ENCODE results near the gene LTBP1.
"Not testable (repeated sequence)": the region's sequence is repeated elsewhere in the genome, so short reads cannot be mapped to it uniquely, and the experiment has no call there.

LTBP1 gene

DNA sequence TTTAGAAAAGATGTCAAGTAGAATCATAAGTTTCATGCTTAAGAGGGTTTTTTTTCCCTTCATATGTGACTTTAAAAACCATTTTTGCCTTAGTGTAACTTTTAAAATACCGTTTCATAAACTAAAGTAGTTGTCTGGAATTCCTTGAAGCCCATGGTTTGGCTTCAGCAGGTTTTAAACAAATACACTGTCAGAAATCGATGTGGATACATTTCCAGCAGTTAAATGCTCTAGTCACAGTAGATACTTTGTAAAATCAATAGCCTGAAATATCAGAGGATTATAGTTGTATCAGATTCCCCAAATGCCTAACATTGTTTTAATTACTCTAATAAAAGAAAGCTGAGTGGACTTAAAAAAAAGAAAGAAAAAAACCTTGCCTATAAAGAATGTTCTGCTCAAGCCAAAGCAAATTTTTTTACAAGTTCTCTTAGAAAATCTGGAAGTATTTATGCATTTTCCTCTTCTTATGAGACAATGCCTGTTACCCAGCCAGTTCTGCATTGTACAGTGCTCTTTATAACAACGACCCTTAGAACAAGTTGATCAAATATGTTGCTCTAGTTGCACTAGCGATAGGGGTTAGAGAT, 260.5 kb downstream of the LTBP1 start:
- DNase-seq: peak; percentile 37

DNA sequence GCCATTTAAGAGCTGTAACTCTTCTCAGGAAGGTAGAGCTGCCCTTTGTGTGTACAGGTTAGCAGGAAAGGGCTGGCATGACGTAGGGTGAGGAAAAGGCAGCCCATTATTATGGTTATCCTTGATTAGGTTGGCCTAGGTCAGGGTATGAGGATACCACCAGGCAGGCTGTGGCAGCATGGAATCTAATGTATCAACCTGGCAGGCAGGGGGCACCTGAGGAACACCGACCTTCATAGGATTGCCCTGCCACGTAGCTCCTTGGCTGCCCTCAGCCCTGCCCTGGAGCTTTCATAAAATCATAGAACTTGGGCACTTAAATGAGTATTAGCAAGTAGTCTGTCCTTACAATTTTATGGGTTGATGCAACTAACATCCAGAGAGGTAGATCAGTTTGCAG, 261.6 kb downstream of the LTBP1 start:
- no peak for DNase-seq

DNA sequence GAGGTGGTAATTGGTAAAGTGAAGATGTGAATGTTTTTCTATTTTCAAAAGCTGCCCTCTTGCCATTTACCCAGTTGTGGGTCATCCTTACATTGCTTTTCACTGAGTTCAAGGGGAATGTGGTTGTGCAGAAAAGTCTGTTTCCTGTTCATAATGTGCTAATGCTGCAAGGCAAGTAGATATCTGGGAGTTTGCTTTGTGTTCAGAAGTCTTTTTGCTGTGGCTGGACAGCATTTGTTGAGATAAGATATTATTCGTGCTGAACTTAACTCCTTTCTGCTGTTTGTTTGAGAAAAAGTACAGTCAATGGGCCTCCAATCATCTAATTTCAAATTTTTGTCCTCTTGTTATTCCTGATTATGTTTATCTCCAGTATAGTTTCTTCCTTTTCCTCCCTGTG, 263.2 kb downstream of the LTBP1 start:
- peak; percentile 50 for DNase-seq

DNA sequence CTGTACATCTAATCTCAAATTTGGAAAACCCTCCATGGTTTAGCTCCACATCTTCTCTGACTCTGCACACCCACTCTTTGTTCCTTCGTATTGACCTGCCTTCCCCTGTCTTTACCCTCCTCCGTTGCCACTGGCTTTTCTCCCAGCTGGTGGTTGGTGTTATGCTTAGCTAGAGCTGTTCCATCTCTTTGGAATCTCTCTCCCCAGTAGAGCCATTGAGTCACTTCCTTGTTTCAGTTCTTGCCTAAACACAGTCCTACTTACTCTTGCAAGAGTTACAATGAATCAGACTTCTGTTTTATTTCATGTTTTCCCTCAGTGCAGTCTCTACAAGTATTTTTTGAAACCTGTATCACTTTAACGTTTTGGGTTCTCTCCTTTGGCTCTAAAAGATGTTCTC, 263.9 kb downstream of the LTBP1 start:
- peak; percentile 96 for DNase-seq

DNA sequence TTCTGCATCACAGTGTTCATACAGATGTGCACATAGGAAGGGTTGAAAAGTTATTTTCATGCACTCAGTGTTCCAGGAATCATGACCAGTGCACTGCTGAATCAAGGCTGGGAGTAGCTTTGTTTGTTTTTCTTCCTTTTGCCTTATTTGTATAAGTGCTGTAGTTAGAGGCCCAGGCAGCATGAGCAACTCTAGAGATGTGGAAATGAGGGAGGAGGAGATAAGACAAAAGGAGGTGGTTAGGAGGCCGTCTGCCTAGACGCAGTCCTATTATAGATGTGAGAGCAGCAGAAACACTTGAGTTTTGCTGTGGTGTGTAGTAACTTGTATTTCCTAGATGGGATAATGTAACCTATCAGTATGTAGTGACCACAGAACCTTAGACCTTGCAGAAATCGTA, 265.4 kb downstream of the LTBP1 start:
- DNase-seq: peak; percentile 85

DNA sequence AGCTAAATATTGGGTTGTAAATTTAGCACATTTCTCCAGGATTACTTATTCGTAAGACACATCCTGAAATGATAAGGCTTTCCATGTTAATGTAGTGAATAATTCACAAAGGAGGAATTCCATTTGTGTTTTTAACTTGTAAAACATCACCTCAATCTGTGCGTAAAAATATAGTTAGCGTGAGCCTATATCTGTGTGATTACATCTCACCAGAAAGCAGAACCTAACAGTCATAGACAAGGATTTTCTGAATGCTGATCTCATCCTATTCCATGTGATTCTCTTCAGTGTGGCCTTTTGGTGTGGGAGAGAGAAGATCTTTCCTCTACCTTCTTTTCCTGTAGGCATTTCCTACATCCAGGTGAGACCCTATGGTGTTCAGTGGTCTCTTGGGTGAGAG, 266.5 kb downstream of the LTBP1 start:
- no peak for DNase-seq

DNA sequence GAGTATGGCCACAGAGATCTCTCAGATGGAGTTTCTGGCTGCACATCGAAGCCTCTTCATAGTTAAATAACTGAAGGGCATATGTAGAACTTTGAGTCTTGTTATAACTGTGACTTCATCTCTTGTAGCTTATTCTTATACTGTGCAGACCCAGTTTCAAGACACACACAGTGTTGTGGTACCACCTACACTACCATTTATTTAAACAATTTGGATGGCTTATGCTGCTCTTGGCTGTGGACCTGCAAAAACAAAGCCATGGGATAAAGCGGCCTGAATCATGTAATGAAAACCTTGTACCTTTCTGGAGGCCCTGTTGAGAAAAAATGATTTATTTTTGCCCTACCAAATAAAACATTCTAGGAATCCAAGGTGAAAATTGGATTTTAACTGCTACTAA, 266.9 kb downstream of the LTBP1 start:
- no peak for DNase-seq

DNA sequence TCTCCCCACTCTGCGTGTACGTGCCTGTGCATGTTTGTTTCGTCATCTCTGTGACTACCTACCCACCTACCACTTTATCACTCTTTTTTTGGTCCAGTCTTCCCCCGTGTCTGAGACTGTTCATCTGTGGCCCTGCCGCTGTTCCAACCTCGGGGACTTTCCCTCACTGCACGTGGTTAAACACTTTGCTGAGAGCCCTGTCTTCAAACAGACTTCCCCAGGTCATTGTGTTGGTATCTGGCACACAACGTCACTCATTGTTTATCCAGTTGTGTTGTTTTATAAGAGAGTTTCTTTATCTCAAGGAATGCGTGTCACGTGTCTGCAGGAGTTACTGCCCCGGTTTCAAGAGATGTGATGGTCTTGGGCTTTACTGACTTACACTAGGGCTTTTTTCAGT, 267.7 kb downstream of the LTBP1 start:
- no peak for DNase-seq

DNA sequence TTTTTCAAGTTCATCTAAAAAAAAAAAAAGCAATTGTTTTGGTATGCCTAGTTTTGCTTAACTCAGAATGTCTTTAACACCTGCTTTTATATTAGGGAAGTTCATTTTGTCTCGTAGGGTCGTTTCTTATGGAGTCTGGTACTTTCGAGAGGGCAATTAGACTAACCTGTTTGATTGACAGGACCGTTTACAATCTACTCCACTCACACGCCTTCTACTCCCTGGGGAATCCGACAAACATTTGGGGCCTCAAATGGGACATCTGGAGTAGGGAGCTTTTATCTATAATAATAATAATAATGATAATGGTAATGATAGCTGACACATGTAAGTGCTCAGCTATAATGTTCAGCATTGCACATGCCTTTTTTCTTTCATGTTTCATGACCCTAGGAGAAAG, 268.1 kb downstream of the LTBP1 start:
- no peak for DNase-seq

DNA sequence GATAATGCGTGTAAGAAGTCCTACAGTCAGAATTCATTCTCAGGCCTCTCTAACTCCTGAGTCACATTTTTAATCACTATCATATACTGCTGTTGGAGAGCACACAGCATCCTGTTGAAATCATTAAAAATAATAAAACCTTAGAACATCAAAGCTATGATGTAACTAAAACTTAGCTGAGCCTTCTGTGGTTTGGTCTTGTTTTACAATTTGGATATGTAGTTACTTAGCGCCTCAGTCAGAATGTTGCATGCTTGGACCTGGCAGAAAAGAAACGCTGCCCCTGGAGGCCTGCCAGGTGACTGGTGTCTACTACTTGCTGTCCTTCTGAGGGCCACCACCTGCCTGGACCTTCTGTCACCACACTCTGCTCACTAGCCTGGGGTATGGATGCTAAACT, 268.5 kb downstream of the LTBP1 start:
- peak; percentile 92 for DNase-seq

DNA sequence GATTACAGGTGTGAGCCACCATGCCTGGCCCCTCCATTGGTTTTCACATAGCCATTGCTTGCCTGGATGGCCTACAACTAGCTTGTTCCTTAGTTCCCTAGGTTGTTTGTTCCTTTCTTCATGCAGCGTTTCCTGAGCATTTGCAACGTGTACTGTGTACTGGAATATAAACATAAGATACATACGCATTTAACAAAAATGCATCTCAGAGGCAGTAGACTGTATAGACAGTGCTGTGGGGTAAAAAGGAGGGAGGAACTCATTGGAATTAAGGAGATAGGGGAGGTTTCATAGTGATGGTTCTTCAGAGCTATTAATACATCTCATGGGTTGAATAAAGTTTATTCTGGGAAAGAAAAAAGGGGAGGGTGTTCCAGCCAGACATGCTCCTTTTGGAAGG, 269.2 kb downstream of the LTBP1 start:
- DNase-seq: no peak

DNA sequence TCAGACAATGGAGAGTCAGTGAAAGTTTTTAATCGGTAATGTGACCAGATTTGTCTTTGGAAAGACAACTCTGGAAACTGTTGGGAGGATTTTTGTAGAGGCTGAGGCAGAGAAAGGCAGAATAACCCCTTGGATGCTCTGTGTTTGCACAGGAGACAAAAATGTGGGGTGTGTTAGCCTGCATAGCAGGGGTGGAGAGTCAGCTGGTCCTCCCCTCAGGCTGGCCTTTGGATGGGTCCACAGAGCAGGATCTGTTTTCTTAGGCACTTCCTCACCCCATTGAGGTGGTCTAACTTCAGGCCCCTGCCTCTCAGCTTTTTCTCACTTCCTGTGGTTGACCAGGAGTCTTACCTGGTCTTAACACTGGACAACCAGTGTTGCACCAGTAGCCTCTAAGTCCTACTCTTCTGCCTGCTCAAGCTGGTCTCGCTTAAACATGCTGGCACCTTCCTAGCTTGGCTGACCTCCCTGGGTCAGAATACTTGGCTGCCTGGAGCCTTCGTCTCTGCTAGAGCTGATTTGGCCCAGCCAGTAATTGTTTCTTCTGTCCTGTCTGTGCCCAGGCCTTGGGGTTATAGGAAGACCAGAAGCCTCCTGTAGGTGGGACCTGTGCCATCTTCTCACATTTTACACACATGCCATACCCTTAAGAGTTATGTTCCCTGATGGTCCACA, 269.9 kb downstream of the LTBP1 start:
- DNase-seq: no peak

DNA sequence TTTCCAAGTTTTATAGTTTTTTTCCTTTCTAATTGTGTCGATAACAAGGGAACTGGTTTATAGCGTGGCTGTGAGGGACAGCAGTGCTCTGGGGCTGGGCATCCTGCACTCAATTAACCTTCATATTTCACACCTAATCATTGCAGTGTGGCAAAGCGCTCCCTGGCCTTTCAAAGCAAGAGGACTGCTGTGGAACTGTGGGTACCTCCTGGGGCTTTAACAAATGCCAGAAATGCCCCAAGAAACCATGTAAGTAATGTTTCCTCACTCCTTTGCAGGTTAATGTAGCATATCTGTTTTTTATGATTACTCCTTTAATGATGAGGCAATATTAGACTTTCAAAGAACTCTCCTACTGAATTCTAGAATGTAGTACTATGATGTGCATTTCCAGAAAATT, 270.7 kb downstream of the LTBP1 start:
- no peak for DNase-seq

DNA sequence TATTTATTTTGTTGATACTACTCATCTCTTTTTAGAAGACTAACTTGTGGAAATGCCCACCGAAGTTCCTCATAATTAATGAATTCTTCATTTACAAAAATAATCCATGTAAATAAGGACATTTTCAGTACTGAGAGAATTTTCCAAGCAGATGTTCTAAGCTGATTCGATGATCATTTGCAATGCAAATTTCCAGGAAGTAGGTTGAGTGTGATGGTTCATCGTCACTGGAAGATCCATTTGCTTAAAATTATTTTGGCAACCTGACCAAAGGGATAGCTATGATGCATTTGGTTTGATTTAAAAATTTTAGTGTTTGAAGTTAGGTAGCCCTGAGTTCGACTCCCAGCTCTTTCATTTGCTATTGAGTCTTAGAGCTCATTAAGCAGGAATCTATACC, 272.4 kb downstream of the LTBP1 start:
- DNase-seq: no peak

DNA sequence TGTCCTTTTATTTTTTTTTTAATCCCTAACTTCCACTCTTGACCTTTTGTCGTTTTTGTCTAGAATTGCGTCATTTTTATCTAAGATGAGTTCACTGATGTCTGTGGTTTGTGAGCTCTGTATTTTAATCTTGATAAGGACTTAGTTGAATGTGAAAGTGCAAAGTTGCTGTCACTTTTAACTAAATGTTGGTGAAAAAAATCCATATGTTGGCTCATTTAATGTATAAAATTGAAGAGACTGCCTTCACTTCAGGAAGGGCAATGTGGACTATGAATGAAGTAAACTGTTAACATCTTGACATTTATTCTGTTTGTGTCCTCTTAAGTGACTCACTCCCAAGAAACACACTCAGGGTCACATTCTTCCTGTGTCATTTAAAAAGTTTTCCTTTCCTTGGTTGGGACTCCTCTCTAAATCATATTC, 273.1 kb downstream of the LTBP1 start:
- peak; percentile 37 for DNase-seq

DNA sequence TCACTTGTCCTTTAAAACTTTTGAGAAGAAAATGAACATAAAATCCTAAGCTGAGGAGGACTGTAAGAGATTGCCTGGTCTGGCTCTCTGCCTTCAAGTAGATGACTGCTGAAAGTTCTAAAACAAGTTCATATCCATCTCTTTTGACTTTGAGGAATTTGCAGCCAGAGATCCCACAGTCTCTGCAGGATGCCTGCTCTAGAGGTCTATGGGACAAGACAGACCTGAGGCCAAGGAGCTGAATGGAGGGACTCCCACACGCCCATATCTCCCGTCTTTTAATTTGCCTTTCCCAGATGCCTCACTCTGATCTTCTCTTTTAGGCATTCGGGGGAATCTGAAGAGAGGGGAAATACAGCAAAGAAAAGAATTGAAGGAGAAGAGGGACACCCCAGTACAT, 273.8 kb downstream of the LTBP1 start:
- DNase-seq: no peak

DNA sequence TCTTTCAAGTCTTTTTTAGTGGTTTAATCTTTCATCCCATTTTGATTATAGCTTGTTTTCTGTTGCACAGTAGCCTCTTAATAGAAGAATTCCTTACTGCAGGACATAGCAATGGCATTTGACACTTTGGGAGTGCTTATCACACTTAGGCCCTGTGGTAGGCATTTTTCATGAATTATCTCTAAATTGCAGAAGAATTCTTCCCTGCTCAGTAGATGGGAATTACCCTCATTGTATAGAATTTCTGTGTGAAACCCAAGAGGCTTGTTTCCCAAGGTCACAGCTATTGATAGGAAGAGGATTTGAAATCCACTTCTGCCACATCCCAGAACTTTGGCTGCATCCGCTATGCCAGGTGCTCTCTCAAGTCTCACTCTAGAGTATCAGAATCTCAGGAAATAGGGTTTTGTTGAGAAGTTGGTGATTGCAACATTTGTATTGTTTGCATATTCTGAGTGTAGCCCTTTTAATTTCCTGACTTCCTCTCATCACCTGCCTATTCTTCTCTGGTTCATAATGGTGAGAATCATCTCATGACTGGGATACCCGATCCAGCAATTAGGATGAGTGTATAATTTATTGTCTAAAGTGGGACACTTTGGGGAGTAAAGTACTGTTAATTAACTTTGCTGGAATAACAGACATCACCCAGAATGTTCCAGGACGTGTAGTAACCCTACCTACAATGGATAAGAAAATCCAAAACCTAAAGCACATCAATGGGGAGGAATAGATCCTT, 274.5 kb downstream of the LTBP1 start:
- no peak for DNase-seq

DNA sequence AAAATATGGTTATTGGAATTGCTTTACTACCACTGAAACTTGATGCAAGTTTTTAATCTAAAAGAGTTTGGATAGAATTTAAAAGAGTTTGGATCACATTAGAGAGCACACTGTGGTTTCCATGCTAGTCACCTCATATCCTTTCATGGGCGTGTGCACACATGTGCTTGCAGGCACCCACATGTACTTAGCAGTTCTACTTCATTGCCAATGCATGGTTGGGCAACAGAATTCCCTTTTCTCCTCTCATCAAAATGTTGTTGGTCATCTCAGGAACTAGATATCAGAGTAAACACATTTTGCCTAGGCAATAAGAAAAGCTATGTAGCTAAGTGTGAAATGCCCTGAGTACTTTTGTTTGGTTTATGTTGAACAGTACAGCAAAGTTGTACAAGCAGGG, 275.6 kb downstream of the LTBP1 start:
- no peak for DNase-seq

DNA sequence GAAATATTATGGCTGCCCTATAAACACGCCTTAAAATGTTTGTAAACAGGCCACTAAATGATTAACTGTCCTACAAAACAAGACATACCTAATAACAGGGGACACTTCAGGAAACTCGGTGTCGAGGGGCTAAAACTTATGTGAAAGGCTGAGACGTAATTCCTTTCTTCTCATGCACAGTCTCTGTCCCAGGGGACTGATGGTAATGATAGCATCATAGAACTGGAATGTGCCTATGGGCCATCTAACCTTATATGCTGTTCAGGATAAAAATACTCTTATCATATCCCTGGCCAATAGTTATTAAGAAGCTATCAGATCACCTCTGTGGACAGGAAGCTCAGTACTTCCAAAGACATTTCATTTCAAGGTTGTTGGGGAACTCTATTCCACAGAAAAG, 277.1 kb downstream of the LTBP1 start:
- peak; percentile 88 for DNase-seq

DNA sequence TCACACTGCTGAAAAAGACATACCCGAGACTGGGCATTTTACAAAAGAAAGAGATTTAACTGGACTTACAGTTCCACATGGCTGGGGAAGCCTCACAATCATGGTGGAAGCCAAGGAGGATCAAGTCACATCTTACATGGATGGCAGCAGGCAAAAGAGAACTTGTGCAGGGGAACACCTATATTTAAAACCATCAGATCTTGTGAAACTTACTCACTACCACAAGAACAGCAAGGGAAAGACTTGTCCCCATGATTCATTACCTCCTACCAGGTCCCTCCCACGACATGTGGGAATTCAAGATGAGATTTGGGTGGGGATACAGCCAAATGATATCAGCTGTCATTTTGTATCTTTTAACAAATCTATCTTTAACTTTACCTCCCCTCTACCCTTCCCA, 278.6 kb downstream of the LTBP1 start:
- DNase-seq: no peak

DNA sequence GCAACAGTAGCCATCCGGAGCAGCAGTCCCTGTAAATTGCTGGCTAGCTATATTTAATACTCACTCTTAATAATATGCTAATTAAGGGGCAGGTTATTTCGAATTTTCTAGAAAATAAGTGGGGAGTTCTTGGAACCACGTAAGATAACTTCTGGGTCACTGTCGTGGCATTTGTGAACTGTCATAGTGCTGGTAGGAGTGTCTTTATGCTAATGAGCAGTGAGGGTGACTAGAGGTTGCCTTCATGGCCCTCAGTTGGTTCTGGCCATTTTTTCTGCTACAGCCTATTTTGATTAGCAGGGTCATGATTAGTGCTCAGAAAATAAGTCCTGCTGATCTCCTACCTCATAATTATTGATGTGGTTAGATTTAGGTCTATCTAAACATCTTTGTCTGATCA, 279.8 kb downstream of the LTBP1 start:
- no peak for DNase-seq

DNA sequence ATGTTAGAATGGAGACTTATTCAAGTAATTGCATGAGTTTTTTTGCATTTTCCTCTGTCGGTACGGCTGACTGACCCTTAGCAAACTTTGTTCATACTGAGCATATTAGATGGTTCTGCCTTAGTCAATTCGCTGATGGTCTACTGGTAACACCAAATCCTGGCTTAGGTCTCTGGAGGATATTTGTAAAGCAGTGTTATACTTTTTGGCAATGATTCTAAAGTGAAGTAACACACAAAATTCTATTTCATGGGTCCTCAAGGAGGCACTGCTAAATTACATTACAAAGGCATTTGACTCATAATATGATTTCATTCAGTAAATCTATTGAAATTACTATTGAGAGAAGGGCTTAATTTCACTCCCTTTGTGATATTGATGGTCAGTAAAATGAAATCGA, 282.9 kb downstream of the LTBP1 start:
- no peak for DNase-seq

DNA sequence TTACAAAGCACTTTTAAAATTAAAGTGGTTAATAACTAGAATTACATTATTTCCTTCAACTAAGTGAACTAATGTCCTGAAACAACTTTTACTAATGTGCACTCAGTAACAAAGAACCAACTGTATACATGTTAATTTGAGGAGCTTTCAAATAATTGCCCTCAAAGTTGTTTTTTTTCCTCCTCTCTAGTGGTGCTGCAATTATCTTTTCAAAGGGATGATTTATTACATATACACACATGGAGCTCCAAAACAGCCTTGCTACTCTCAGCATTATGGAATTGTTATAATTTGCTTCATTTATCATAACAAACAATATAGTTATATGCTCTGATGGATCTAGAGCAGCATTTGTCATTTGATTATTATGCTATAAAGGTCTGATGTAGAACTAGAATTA, 283.4 kb downstream of the LTBP1 start:
- no peak for DNase-seq

DNA sequence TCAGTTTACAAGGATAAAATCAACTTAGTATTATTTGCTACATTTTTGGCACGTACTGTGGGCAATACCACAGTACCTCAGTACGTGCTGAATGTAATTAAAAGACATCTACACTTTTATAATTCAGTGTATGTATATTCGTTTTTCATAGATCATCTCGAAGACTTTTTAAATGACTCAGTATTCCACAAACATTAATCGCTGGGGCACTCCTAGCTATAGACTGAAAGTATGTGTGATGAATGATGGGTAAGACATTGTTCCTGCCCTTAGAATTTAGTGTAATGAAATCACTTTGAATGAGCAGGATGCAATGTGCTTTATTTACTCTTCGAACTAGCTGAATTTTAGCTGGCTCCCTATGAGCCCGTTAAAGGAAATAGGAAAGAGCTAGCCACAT, 284.1 kb downstream of the LTBP1 start:
- peak; percentile 71 for DNase-seq

DNA sequence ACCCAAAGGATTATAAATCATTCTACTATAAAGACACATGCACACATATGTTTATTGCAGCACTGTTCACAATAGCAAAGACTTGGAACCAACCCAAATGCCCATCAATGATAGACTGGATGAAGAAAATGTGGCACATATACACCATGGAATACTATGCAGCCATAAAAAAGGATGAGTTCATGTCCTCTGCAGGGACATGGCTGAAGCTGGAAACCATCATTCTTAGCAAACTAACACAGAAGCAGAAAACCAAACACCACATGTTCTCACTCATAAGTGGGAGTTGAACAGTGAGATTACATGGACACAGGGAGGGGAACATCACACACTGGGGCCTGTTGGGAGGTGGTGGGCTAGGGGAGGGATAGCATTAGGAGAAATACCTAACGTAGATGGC, 288.8 kb downstream of the LTBP1 start:
- not testable (repeated sequence) for DNase-seq

Data from fibroblast of skin of right biceps (primary cell).